ENCODE measurements around the gene TMEM81. TPM values are rescaled to one million over a fixed set of nuclear protein-coding genes. Genes with fewer than 3 reads are reported as not detected.

TMEM81 gene
- total RNA-seq, 1 donor from 2014 or later = 3.6 TPM

GRCh38 chr1:205102404-205102803 lies 18.1 kb upstream of the TMEM81 start:
- Mint-ChIP-seq H3K4me1 (peaks cover 6% of the 10 kb centered on the region), H3K27me3 (no peaks in the 10 kb centered on the region), H3K9me3 (no peaks in the 10 kb centered on the region), H3K36me3 (ENCODE audit: low read depth) (peaks cover 76% of the 10 kb centered on the region), H3K27ac (no peak overlapping the region), H3K4me3 (no peak overlapping the region)
- intact Hi-C loops (cut with micrococcal nuclease) = no loop called here
- no peak for DNase-seq

GRCh38 chr1:205098242-205098641 lies 14.0 kb upstream of the TMEM81 start:
- Mint-ChIP-seq H3K36me3 (ENCODE audit: low read depth) (peaks cover 70% of the 10 kb centered on the region), H3K27me3 (no peaks in the 10 kb centered on the region)
- no peak for DNase-seq

GRCh38 chr1:205095422-205095821 lies 11.2 kb upstream of the TMEM81 start:
- Mint-ChIP-seq H3K27ac (no peak overlapping the region), H3K4me3 (no peak overlapping the region), H3K27me3 (no peaks in the 10 kb centered on the region), H3K4me1 (no peaks in the 10 kb centered on the region), H3K9me3 (no peaks in the 10 kb centered on the region), H3K36me3 (ENCODE audit: low read depth) (peaks cover 63% of the 10 kb centered on the region)
- intact Hi-C loops (cut with micrococcal nuclease) = no loop called here
- DNase-seq = no peak

More at GRCh38 chr1:205098242-205098641, 14.0 kb upstream of the TMEM81 start:
- no peaks in the 10 kb centered on the region for H3K9me3 Mint-ChIP-seq
- no peaks in the 10 kb centered on the region for H3K4me1 Mint-ChIP-seq
- H3K4me3 Mint-ChIP-seq = no peak overlapping the region
- intact Hi-C loops (cut with micrococcal nuclease) = no loop called here
- H3K27ac Mint-ChIP-seq = no peak overlapping the region

GRCh38 chr1:205091043-205091740 lies 6.9 kb upstream of the TMEM81 start:
- Mint-ChIP-seq H3K36me3 (ENCODE audit: low read depth) (peaks cover 47% of the 10 kb centered on the region), H3K9me3 (no peaks in the 10 kb centered on the region), H3K27ac (no peak overlapping the region), H3K4me3 (no peak overlapping the region), H3K27me3 (no peaks in the 10 kb centered on the region), H3K4me1 (no peaks in the 10 kb centered on the region)
- intact Hi-C loops (cut with micrococcal nuclease) = no loop called here
- no peak for DNase-seq

DNA sequence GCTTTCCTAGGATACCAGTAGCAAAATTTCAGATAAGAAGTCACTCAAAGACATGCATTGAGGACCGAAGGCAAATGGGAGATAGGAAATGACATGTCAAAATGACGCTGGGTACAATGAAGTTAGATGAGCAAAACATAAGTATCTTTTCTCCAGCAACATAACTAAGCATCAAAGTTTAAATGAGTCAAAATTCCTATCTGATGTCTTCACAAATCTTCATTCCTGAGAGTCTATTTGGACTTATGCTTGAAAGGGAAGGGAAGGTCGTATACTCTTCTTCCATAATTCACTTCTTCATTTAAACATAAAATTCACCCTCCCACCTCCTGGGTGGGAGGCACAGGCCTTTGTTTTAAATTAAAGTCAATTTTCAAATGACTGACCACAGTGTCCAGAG lies 4.1 kb upstream of the TMEM81 start:
- H3K27me3 Mint-ChIP-seq = no peaks in the 10 kb centered on the region
- DNase-seq = no peak
- peaks cover 51% of the 10 kb centered on the region for H3K36me3 Mint-ChIP-seq (ENCODE audit: low read depth)
- H3K27ac Mint-ChIP-seq = no peak overlapping the region
- intact Hi-C loops (cut with micrococcal nuclease) = no loop called here
- H3K4me3 Mint-ChIP-seq = no peak overlapping the region
- no peaks in the 10 kb centered on the region for H3K9me3 Mint-ChIP-seq
- no peaks in the 10 kb centered on the region for H3K4me1 Mint-ChIP-seq

- intact Hi-C loops (cut with micrococcal nuclease) = no loop called here
- Mint-ChIP-seq H3K4me3 (no peak overlapping the region), H3K4me1 (no peaks in the 10 kb centered on the region), H3K27me3 (no peaks in the 10 kb centered on the region), H3K27ac (no peak overlapping the region), H3K9me3 (no peaks in the 10 kb centered on the region), H3K36me3 (ENCODE audit: low read depth) (peaks cover 29% of the 10 kb centered on the region)
- no peak for DNase-seq
Observed at GRCh38 chr1:205082431-205082830, 1.8 kb downstream of the TMEM81 start.

DNA sequence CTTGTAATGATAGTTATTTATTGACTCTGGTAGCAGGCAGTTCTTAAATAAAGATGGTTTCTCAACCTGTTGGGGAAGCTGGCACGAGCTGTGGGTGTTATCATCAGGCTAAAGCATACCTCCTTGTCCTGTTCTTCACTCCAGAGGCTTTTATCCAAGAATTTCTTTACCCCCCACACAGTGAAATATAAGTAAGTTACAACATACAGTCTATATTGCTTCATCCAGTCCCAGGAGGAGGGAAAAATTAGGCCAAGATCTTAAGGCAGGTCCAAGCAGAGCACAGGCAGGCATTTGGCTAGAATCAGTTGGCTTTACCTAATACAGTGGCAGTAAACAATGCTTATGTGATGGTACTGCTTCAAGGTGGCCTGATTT lies 6.3 kb downstream of the TMEM81 start:
- Mint-ChIP-seq H3K4me1 (no peaks in the 10 kb centered on the region), H3K4me3 (no peak overlapping the region), H3K27ac (no peak overlapping the region), H3K36me3 (ENCODE audit: low read depth) (peaks cover 2% of the 10 kb centered on the region), H3K9me3 (no peaks in the 10 kb centered on the region), H3K27me3 (no peaks in the 10 kb centered on the region)
- intact Hi-C loops (cut with micrococcal nuclease) = no loop called here
- DNase-seq = no peak

GRCh38 chr1:205077158-205077933 lies 6.9 kb downstream of the TMEM81 start:
- intact Hi-C loops (cut with micrococcal nuclease) = no loop called here
- DNase-seq = no peak
- no peaks in the 10 kb centered on the region for H3K9me3 Mint-ChIP-seq
- H3K36me3 Mint-ChIP-seq (ENCODE audit: low read depth) = no peaks in the 10 kb centered on the region
- H3K27ac Mint-ChIP-seq = no peak overlapping the region
- H3K27me3 Mint-ChIP-seq = no peaks in the 10 kb centered on the region
- H3K4me1 Mint-ChIP-seq = no peaks in the 10 kb centered on the region
- H3K4me3 Mint-ChIP-seq = no peak overlapping the region

DNA sequence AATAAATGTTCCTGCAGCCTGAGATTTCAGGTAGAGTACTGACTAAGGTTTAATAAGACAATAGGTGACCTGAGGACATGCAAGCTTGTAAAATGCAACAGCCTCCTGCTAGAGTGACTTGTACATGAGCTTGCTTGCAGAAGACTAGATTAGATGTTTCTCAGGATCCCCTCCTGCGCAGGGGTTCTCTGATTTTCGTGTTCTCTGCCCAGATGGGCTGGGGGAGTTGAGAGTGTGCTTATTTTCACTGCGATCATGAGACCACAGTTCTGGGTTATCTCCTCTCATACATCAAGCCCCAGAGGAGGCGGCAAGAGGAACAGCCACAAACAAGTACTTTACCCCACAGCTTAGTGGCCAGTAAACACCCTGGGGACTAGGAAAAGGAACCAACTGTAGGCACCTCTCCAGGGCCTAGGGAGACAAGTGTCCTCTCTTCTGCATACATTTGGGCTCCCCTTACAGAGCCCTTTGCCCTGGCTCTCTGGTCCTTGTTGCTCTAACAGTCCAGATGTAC lies 8.0 kb downstream of the TMEM81 start:
- Mint-ChIP-seq H3K9me3 (no peaks in the 10 kb centered on the region), H3K4me3 (no peak overlapping the region), H3K36me3 (ENCODE audit: low read depth) (no peaks in the 10 kb centered on the region)

GRCh38 chr1:205075642-205076155 lies 8.6 kb downstream of the TMEM81 start:
- no peak overlapping the region for H3K27ac Mint-ChIP-seq
- no peaks in the 10 kb centered on the region for H3K36me3 Mint-ChIP-seq (ENCODE audit: low read depth)
- H3K9me3 Mint-ChIP-seq = no peaks in the 10 kb centered on the region
- intact Hi-C loops (cut with micrococcal nuclease) = no loop called here
- H3K4me3 Mint-ChIP-seq = no peak overlapping the region
- H3K27me3 Mint-ChIP-seq = no peaks in the 10 kb centered on the region
- no peaks in the 10 kb centered on the region for H3K4me1 Mint-ChIP-seq
- DNase-seq = no peak

More for the DNA sequence above, 8.0 kb downstream of the TMEM81 start:
- no peaks in the 10 kb centered on the region for H3K27me3 Mint-ChIP-seq
- H3K4me1 Mint-ChIP-seq = no peaks in the 10 kb centered on the region
- intact Hi-C loops (cut with micrococcal nuclease) = no loop called here
- DNase-seq = no peak
- no peak overlapping the region for H3K27ac Mint-ChIP-seq

GRCh38 chr1:205074513-205074912 lies 9.7 kb downstream of the TMEM81 start:
- intact Hi-C loops (cut with micrococcal nuclease) = no loop called here
- H3K9me3 Mint-ChIP-seq = no peaks in the 10 kb centered on the region

DNA sequence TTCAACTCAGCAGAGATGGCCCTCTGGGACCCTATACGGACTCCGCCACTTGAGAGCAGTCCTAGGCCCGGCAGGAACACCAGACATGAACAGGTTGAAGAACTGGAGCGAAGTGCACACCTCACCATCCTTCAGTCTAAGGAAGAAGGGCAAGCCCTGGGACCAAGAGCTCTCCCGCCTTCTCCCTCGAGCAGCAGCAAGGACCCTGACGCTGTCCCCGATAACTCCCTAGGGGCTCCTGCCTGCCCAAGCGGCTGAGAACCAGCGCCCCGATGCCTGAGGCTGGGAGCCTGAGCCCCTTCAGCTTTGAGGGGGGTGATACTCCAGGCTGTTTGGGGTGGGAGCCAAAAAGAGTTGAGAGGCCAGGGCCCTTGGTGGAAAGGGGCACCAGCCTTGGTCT lies 10.2 kb downstream of the TMEM81 start:
- H3K36me3 Mint-ChIP-seq (ENCODE audit: low read depth) = no peaks in the 10 kb centered on the region
- H3K27me3 Mint-ChIP-seq = no peaks in the 10 kb centered on the region
- H3K27ac Mint-ChIP-seq = no peak overlapping the region
- H3K9me3 Mint-ChIP-seq = no peaks in the 10 kb centered on the region
- no peak overlapping the region for H3K4me3 Mint-ChIP-seq
- intact Hi-C loops (cut with micrococcal nuclease) = no loop called here
- H3K4me1 Mint-ChIP-seq = no peaks in the 10 kb centered on the region
- DNase-seq = no peak

More at GRCh38 chr1:205074513-205074912, 9.7 kb downstream of the TMEM81 start:
- DNase-seq = no peak
- H3K4me1 Mint-ChIP-seq = no peaks in the 10 kb centered on the region
- H3K27me3 Mint-ChIP-seq = no peaks in the 10 kb centered on the region
- H3K27ac Mint-ChIP-seq = no peak overlapping the region
- H3K4me3 Mint-ChIP-seq = no peak overlapping the region
- H3K36me3 Mint-ChIP-seq (ENCODE audit: low read depth) = no peaks in the 10 kb centered on the region

- Mint-ChIP-seq H3K9me3 (no peaks in the 10 kb centered on the region), H3K4me1 (no peaks in the 10 kb centered on the region), H3K4me3 (no peak overlapping the region), H3K27me3 (no peaks in the 10 kb centered on the region), H3K36me3 (ENCODE audit: low read depth) (no peaks in the 10 kb centered on the region), H3K27ac (no peak overlapping the region)
- no peak for DNase-seq
- intact Hi-C loops (cut with micrococcal nuclease) = no loop called here
Observed at GRCh38 chr1:205073511-205073910, 10.7 kb downstream of the TMEM81 start.

DNA sequence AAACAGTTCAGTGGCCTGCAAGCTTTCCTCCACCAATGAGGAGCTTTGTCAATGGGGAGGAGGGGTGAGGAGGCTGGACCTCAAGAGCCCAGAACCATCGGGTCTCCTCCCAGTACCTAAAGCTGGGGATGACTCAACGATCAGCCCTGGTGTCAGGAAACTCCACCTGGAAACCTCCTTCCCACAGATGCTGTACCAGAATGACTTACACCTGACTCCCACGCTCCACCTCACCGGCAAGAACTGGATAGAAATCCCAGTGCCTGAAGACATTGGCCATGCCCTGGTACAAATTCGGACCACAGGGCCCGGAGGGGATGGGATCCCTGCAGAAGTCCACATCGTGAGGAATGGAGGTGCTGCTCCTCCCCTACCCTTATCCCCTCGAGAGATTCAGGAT lies 11.4 kb downstream of the TMEM81 start:
- intact Hi-C loops (cut with micrococcal nuclease) = no loop called here
- Mint-ChIP-seq H3K4me3 (no peak overlapping the region), H3K9me3 (no peaks in the 10 kb centered on the region), H3K27me3 (no peaks in the 10 kb centered on the region), H3K4me1 (no peaks in the 10 kb centered on the region), H3K27ac (no peak overlapping the region), H3K36me3 (ENCODE audit: low read depth) (no peaks in the 10 kb centered on the region)
- no peak for DNase-seq

Measured in activated CD4-positive, alpha-beta T cell treated with anti-CD3 and anti-CD28 coated beads, Interleukin-2, amount 10 ng/mL, durations not matched to agents 24 days and 14 days (primary cell).